Measurements from ENCODE around the gene FBXL20. TPM values are rescaled to one million over a fixed set of nuclear protein-coding genes. Genes with fewer than 3 reads are reported as not detected.
A peak's percentile ranks its signal among the peaks of the same experiment; 100 is the strongest.

Gene FBXL20
- total and polyA plus RNA-seq, 3 experiments from 2014 or later = 4.4 to 21.4 (median 20.9) TPM

GRCh38 chr17:39402244-39402889 lies 941 bp upstream of the FBXL20 start:
- peak overlapping the region; percentile 76 for H3K4me3 ChIP-seq (ENCODE audit: low read length)
- H3K9me3 ChIP-seq (ENCODE audit: low read length) = no peaks in the 10 kb centered on the region
- H3K27me3 ChIP-seq (ENCODE audit: insufficient read depth, low read length, poor library complexity, severe bottlenecking) = no peaks in the 10 kb centered on the region
- peak overlapping the region; percentile 91 to 99 (median 96) for H3K27ac Mint-ChIP-seq
- H3K4me1 Mint-ChIP-seq = peaks cover 30 to 42% (median 38%) of the 10 kb centered on the region in 3 donors
- H3K36me3 ChIP-seq (ENCODE audit: insufficient read depth, low read length) = peaks cover 5% of the 10 kb centered on the region
- peaks cover 0 to 24% (median 0%) of the 10 kb centered on the region in 3 donors for H3K36me3 Mint-ChIP-seq
- H3K4me1 ChIP-seq (ENCODE audit: insufficient read depth, low read length) = peaks cover 17% of the 10 kb centered on the region
- peak overlapping the region; percentile 93 to 99 (median 97) for H3K4me3 Mint-ChIP-seq
- POLR2A ChIA-PET = interaction anchor here (0.5 to 1.1 kb wide), 7 partner anchors 17 to 534 kb away, joined by 3 to 5 read pairs (median 4); partner anchors contain the start of genes CDK12 and MED1
- CTCF ChIA-PET = interaction anchor here (0.7 to 1.1 kb wide), 2 partner anchors 17 to 620 kb away, joined by 3 read pairs; no protein-coding TSS in a partner anchor
- H3K9me3 Mint-ChIP-seq = peaks cover 0 to 2% (median 0%) of the 10 kb centered on the region in 5 donors
- DNase-seq = peak; percentile 77 to 88 (median 79)
- H3K27ac ChIP-seq (ENCODE audit: low read depth, low read length) = peak overlapping the region; percentile 79
- H3K27me3 Mint-ChIP-seq = peaks cover 0 to 5% of the 10 kb centered on the region in 2 donors

GRCh38 chr17:39400547-39401411 lies 647 bp downstream of the FBXL20 start:
- Histone ChIP-seq H3K4me1 (ENCODE audit: insufficient read depth, low read length) (peaks cover 17% of the 10 kb centered on the region), H3K27me3 (ENCODE audit: insufficient read depth, low read length, poor library complexity, severe bottlenecking) (no peaks in the 10 kb centered on the region), H3K4me3 (ENCODE audit: low read length) (peak overlapping the region; percentile 76), H3K9me3 (ENCODE audit: low read length) (no peaks in the 10 kb centered on the region), H3K27ac (ENCODE audit: low read depth, low read length) (peak overlapping the region; percentile 79), H3K36me3 (ENCODE audit: insufficient read depth, low read length) (peaks cover 5% of the 10 kb centered on the region)
- ChIA-PET POLR2A (interaction anchor here (0.5 to 0.8 kb wide), 4 partner anchors 28 to 61 kb away, joined by 3 to 6 read pairs (median 4); partner anchors contain the start of gene CDK12), CTCF (interaction anchor here (1.1 kb wide), 1 partner anchor 15 kb away, joined by 3 read pairs; no protein-coding TSS in a partner anchor)
- H3K36me3 Mint-ChIP-seq = peaks cover 0 to 21% (median 0%) of the 10 kb centered on the region in 3 donors
- H3K4me3 Mint-ChIP-seq = peak overlapping the region; percentile 93 to 99 (median 97)
- peak in 4 of 5 donors; percentile 1 to 52 (median 16) for DNase-seq
- H3K4me1 Mint-ChIP-seq = peaks cover 35 to 49% (median 49%) of the 10 kb centered on the region in 3 donors
- H3K27me3 Mint-ChIP-seq = peaks cover 0 to 5% of the 10 kb centered on the region in 2 donors
- peak overlapping the region; percentile 92 to 97 (median 94) for H3K27ac Mint-ChIP-seq
- peaks cover 0 to 2% (median 0%) of the 10 kb centered on the region in 5 donors for H3K9me3 Mint-ChIP-seq

- no peak overlapping the region for H3K27ac ChIP-seq (ENCODE audit: low read depth, low read length)
- H3K9me3 ChIP-seq (ENCODE audit: low read length) = no peaks in the 10 kb centered on the region
- H3K4me1 ChIP-seq (ENCODE audit: insufficient read depth, low read length) = peaks cover 17% of the 10 kb centered on the region
- Mint-ChIP-seq H3K4me1 (peaks cover 38 to 55% (median 49%) of the 10 kb centered on the region in 3 donors), H3K9me3 (peaks cover 0 to 2% (median 0%) of the 10 kb centered on the region in 5 donors), H3K36me3 (peaks cover 0 to 19% (median 2%) of the 10 kb centered on the region in 3 donors), H3K27me3 (peaks cover 0 to 5% of the 10 kb centered on the region in 2 donors), H3K4me3 (peak overlapping the region; percentile 93 to 99 (median 97)), H3K27ac (peak overlapping the region in 6 of 8 donors; percentile 92 to 97 (median 94))
- DNase-seq = no peak
- ChIA-PET POLR2A (no interaction called here), CTCF (interaction anchor here (0.9 to 1.2 kb wide), 2 partner anchors 24 to 89 kb away, joined by 3 read pairs; no protein-coding TSS in a partner anchor)
- H3K4me3 ChIP-seq (ENCODE audit: low read length) = no peak overlapping the region
- H3K36me3 ChIP-seq (ENCODE audit: insufficient read depth, low read length) = no peaks in the 10 kb centered on the region
- no peaks in the 10 kb centered on the region for H3K27me3 ChIP-seq (ENCODE audit: insufficient read depth, low read length, poor library complexity, severe bottlenecking)
These were observed 1.6 kb downstream of the FBXL20 start for GRCh38 chr17:39399791-39400190.

GRCh38 chr17:39393736-39394135 lies 7.7 kb downstream of the FBXL20 start:
- POLR2A ChIA-PET = no interaction called here

GRCh38 chr17:39391448-39391847 lies 10.0 kb downstream of the FBXL20 start:
- H3K4me1 ChIP-seq (ENCODE audit: insufficient read depth, low read length) = no peaks in the 10 kb centered on the region
- ChIA-PET POLR2A (no interaction called here), CTCF (no interaction called here)
- Mint-ChIP-seq H3K27me3 (no peaks in the 10 kb centered on the region), H3K36me3 (peaks cover 0 to 21% (median 10%) of the 10 kb centered on the region in 3 donors), H3K4me1 (peaks cover 13 to 44% (median 18%) of the 10 kb centered on the region in 3 donors), H3K4me3 (no peak overlapping the region), H3K9me3 (no peaks in the 10 kb centered on the region), H3K27ac (no peak overlapping the region)
- H3K27me3 ChIP-seq (ENCODE audit: insufficient read depth, low read length, poor library complexity, severe bottlenecking) = no peaks in the 10 kb centered on the region
- H3K9me3 ChIP-seq (ENCODE audit: low read length) = no peaks in the 10 kb centered on the region
- no peak overlapping the region for H3K27ac ChIP-seq (ENCODE audit: low read depth, low read length)
- H3K36me3 ChIP-seq (ENCODE audit: insufficient read depth, low read length) = no peaks in the 10 kb centered on the region
- H3K4me3 ChIP-seq (ENCODE audit: low read length) = no peak overlapping the region
- no peak for DNase-seq

More at GRCh38 chr17:39393736-39394135, 7.7 kb downstream of the FBXL20 start:
- no peaks in the 10 kb centered on the region for H3K4me1 ChIP-seq (ENCODE audit: insufficient read depth, low read length)
- H3K4me3 Mint-ChIP-seq = peak overlapping the region in 1 of 7 donors; percentile 68
- no peak overlapping the region for H3K27ac Mint-ChIP-seq
- H3K27me3 ChIP-seq (ENCODE audit: insufficient read depth, low read length, poor library complexity, severe bottlenecking) = no peaks in the 10 kb centered on the region
- H3K9me3 Mint-ChIP-seq = no peaks in the 10 kb centered on the region
- DNase-seq = peak in 1 of 5 donors; percentile 0
- CTCF ChIA-PET = no interaction called here
- H3K27ac ChIP-seq (ENCODE audit: low read depth, low read length) = no peak overlapping the region
- H3K27me3 Mint-ChIP-seq = no peaks in the 10 kb centered on the region
- H3K4me1 Mint-ChIP-seq = peaks cover 21 to 58% (median 29%) of the 10 kb centered on the region in 3 donors
- H3K4me3 ChIP-seq (ENCODE audit: low read length) = no peak overlapping the region
- H3K36me3 Mint-ChIP-seq = peaks cover 0 to 15% (median 5%) of the 10 kb centered on the region in 3 donors
- H3K36me3 ChIP-seq (ENCODE audit: insufficient read depth, low read length) = no peaks in the 10 kb centered on the region
- no peaks in the 10 kb centered on the region for H3K9me3 ChIP-seq (ENCODE audit: low read length)

DNA sequence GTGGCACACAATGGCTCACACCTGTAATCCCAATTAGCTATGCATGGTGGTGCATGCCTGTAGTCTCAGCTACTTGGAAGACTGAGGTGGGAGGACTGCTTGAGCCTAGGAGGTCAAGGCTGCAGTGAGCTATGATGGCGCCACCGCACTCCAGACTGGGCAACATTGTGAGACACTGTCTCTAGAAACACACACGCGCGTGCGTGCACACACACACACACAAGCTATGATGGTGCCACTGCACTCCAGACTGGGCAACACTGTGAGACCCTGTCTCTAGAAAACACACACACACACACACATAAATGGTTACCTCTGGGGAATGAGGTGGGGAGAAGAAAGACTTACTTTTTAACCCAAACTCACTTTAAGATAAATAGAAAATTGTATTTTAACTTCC lies 16.4 kb downstream of the FBXL20 start:
- Mint-ChIP-seq H3K27ac (peak overlapping the region in 1 of 8 donors; percentile 63), H3K36me3 (peaks cover 0 to 28% (median 13%) of the 10 kb centered on the region in 3 donors), H3K4me3 (no peak overlapping the region), H3K4me1 (peaks cover 12 to 33% (median 28%) of the 10 kb centered on the region in 3 donors), H3K27me3 (no peaks in the 10 kb centered on the region), H3K9me3 (no peaks in the 10 kb centered on the region)
- no peaks in the 10 kb centered on the region for H3K36me3 ChIP-seq (ENCODE audit: insufficient read depth, low read length)
- H3K4me3 ChIP-seq (ENCODE audit: low read length) = no peak overlapping the region
- no peak for DNase-seq
- H3K9me3 ChIP-seq (ENCODE audit: low read length) = no peaks in the 10 kb centered on the region
- CTCF ChIA-PET = no interaction called here
- no peaks in the 10 kb centered on the region for H3K27me3 ChIP-seq (ENCODE audit: insufficient read depth, low read length, poor library complexity, severe bottlenecking)
- no peaks in the 10 kb centered on the region for H3K4me1 ChIP-seq (ENCODE audit: insufficient read depth, low read length)
- H3K27ac ChIP-seq (ENCODE audit: low read depth, low read length) = no peak overlapping the region
- POLR2A ChIA-PET = no interaction called here

GRCh38 chr17:39380144-39380543 lies 21.3 kb downstream of the FBXL20 start:
- H3K36me3 Mint-ChIP-seq = peaks cover 0 to 16% (median 5%) of the 10 kb centered on the region in 3 donors
- ChIA-PET POLR2A (no interaction called here), CTCF (no interaction called here)
- H3K4me3 ChIP-seq (ENCODE audit: low read length) = no peak overlapping the region
- no peaks in the 10 kb centered on the region for H3K27me3 Mint-ChIP-seq
- no peaks in the 10 kb centered on the region for H3K9me3 Mint-ChIP-seq
- H3K4me3 Mint-ChIP-seq = no peak overlapping the region
- no peak for DNase-seq
- H3K36me3 ChIP-seq (ENCODE audit: insufficient read depth, low read length) = no peaks in the 10 kb centered on the region
- H3K27ac ChIP-seq (ENCODE audit: low read depth, low read length) = no peak overlapping the region
- H3K4me1 Mint-ChIP-seq = peaks cover 31 to 47% (median 43%) of the 10 kb centered on the region in 3 donors
- peak overlapping the region in 3 of 8 donors; percentile 13 to 71 (median 30) for H3K27ac Mint-ChIP-seq
- no peaks in the 10 kb centered on the region for H3K9me3 ChIP-seq (ENCODE audit: low read length)
- no peaks in the 10 kb centered on the region for H3K4me1 ChIP-seq (ENCODE audit: insufficient read depth, low read length)
- no peaks in the 10 kb centered on the region for H3K27me3 ChIP-seq (ENCODE audit: insufficient read depth, low read length, poor library complexity, severe bottlenecking)
